Stomach smooth muscle (tissue), 2 donors: ENCODE measurements around the gene LIG3.
A peak's percentile ranks its signal among the peaks of the same experiment; 100 is the strongest.
"Not testable (repeated sequence)": the region's sequence is repeated elsewhere in the genome, so short reads cannot be mapped to it uniquely, and the experiment has no call there.

Experiments used
- H3K27ac ChIP-seq: one replicate; pipeline ENCODE4 v1.7.0; 2013; ENCODE audit warnings: mild to moderate bottlenecking, low read length, inconsistent platforms
- H3K27me3 ChIP-seq, 2 donors: one replicate each; pipeline ENCODE4 v1.7.0; 2013; ENCODE audit warnings: low read length in 2 of 2; ENCODE audit not compliant: insufficient read depth in 2 of 2, control insufficient read depth in 1 of 2
- H3K36me3 ChIP-seq, 2 donors: one replicate each; pipeline ENCODE4 v1.7.0; 2013; ENCODE audit warnings: low read length in 2 of 2; ENCODE audit not compliant: control insufficient read depth in 2 of 2, insufficient read depth in 2 of 2
- H3K4me1 ChIP-seq: one replicate; pipeline ENCODE4 v1.7.0; 2013; ENCODE audit warnings: low read length; ENCODE audit not compliant: control insufficient read depth, insufficient read depth
- H3K4me3 ChIP-seq, 2 donors: one replicate each; pipeline ENCODE4 v1.7.0; 2013; ENCODE audit warnings: low read length in 2 of 2
- H3K9ac ChIP-seq, 2 donors: one replicate each; pipeline ENCODE4 v1.7.0; 2013; ENCODE audit warnings: low read length in 2 of 2, mild to moderate bottlenecking in 1 of 2
- H3K9me3 ChIP-seq, 2 donors: one replicate each; pipeline ENCODE4 v1.7.0; 2013; ENCODE audit warnings: low read length in 2 of 2; ENCODE audit not compliant: control insufficient read depth in 2 of 2
- donor health status: healthy.
- donor health status: Pancreatic carcinoma.

The LIG3 gene

DNA sequence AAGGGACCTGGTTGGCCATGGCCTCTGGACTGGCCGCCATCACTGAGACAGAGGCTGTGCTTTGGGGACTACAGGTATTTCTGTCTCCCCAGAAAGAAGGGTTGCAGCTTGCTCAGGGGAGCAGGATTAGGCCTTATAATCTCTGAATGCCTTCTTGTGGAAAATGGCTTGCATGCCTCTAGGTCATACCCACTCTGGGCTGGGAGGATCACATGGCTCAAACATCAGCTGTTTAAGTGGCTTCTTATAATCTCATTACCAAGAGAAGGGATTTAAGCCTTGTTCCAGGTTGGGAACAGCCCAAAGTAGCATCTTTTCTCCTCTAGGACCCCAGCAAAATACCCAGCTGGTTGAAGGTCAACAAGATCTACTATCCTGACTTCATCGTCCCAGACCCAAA is 19.1 kb downstream of the LIG3 start:
- Histone ChIP-seq H3K9ac (no peak overlapping the region), H3K27ac (peak overlapping the region; percentile 98), H3K4me1 (peaks cover 60% of the 10 kb centered on the region), H3K36me3 (peaks cover 36 to 56% of the 10 kb centered on the region in 2 donors), H3K9me3 (no peaks in the 10 kb centered on the region), H3K27me3 (no peaks in the 10 kb centered on the region), H3K4me3 (no peak overlapping the region)

DNA sequence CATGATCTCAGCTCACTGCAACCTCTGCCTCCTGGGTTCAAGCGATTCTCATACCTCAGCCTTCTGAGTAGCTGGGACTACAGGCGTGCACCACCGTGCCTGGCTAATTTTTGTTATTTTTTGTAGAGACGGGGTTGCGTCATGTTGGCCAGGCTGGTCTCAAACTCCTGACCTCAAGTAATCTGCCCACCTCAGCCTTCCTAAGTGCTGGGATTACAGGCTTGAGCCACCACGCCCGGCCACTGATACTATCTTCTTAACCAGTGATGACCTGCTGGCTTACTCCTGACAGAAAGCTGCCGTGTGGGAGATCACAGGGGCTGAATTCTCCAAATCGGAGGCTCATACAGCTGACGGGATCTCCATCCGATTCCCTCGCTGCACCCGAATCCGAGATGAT is 20.7 kb downstream of the LIG3 start:
- H3K4me3 ChIP-seq, H3K9me3 ChIP-seq, H3K27me3 ChIP-seq, H3K9ac ChIP-seq: not testable (repeated sequence)
- Histone ChIP-seq H3K4me1 (peaks cover 60% of the 10 kb centered on the region), H3K36me3 (peaks cover 31 to 47% of the 10 kb centered on the region in 2 donors), H3K27ac (peak overlapping the region; percentile 78)

DNA sequence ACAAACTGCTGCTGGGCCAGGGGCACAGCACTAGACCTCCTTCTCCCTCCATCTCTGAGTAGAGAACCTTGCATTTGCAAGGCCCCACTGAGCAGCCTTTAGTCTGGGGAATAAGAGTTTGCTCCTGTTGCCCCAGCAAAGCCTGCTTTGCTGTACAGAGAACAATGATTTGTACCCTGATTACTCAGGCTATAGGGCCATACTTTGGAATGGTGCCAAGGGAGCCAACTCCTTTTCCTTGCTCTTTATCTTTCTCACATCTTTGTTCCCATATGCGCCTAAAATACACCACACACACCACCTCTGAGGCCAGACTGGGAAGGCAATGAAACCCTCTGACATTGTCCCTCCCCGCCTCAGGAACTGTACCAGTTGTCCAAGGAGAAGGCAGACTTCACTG is 21.2 kb downstream of the LIG3 start:
- no peaks in the 10 kb centered on the region for H3K27me3 ChIP-seq
- H3K4me1 ChIP-seq = peaks cover 55% of the 10 kb centered on the region
- peaks cover 26 to 41% of the 10 kb centered on the region in 2 donors for H3K36me3 ChIP-seq
- H3K4me3 ChIP-seq = no peak overlapping the region
- H3K27ac ChIP-seq = peak overlapping the region; percentile 78
- H3K9ac ChIP-seq = peak overlapping the region; percentile 4 to 36
- no peaks in the 10 kb centered on the region for H3K9me3 ChIP-seq

DNA sequence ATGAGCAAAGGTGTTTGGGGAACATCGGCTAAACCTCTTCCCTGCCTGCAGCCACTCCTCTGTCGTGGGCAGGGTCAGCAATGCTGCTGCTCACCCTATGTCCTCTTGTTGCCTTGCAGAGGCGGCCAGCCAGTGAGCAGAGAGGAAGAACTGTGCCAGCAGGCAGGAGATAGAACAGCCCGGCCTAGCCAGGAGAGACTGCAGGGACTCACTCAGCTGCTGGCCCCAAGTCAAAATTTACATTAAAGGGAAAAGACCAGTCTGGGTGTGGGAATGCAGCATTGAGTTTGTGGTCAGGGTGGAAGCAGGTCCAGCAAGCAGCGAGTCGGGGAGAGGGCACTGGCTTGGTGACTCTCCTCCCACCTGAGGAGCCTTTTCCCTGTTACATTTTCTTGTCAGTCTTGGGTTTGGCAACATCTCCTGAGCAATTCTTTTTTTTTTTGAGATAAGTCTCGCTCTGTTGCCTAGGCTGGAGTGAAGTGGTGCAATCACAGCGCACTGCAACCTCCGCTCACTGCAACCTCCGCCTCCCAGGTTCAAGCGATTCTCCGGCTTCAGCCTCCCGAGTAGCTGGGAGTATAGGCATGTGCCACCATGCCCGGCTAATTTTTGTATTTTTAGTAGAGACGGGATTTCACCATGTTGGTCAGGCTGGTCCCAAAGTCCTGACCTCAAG is 22.7 kb downstream of the LIG3 start:
- peaks cover 33 to 44% of the 10 kb centered on the region in 2 donors for H3K36me3 ChIP-seq
- peak overlapping the region; percentile 4 to 42 for H3K9ac ChIP-seq
- H3K4me1 ChIP-seq = peaks cover 41% of the 10 kb centered on the region
- H3K9me3 ChIP-seq = no peaks in the 10 kb centered on the region
- H3K4me3 ChIP-seq = peak overlapping the region in 1 of 2 donors; percentile 15
- H3K27ac ChIP-seq = peak overlapping the region; percentile 78
- no peaks in the 10 kb centered on the region for H3K27me3 ChIP-seq

DNA sequence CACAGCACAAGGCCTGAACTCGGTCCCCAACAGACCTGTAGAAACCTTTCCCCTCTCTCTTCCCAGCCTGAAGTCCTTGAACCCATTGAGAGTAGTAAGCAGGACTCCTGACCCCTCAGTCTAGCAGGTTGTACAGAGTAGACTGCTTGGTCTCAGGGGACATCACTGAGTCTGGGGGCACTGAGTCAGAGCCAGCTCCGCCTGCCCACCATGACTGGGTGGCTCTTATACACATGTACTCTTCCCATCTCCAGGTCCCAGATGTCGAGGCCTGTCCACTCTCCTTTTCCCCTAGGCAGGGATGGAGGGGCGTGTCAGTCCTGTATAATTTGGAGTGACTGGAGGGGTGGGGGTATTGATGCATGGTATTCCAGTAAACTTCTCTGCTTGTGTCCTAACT is 23.5 kb downstream of the LIG3 start:
- peak overlapping the region; percentile 78 for H3K27ac ChIP-seq
- H3K36me3 ChIP-seq = peaks cover 31 to 46% of the 10 kb centered on the region in 2 donors

DNA sequence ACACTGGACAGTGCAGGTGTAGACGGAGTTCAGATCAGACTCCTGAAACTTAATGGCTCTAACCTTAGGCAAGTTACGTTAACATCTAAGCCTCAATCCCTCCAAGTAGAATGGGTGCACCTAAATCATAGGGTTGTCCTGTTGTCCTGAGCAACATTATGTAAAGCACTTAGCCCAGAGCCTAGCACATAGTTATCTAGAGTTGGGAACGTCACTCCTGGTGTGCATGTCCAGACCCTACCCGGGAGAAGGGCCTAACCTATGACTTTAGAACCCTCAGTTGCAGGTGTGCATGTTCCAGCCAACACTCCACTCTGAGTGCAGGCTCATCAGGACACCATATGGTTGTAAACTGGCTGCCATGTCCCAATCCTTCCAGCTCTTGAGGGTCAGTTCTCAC is 26.0 kb downstream of the LIG3 start:
- no peaks in the 10 kb centered on the region for H3K9me3 ChIP-seq
- H3K4me3 ChIP-seq = no peak overlapping the region
- H3K9ac ChIP-seq = no peak overlapping the region
- no peak overlapping the region for H3K27ac ChIP-seq
- no peaks in the 10 kb centered on the region for H3K27me3 ChIP-seq
- peaks cover 32 to 43% of the 10 kb centered on the region in 2 donors for H3K36me3 ChIP-seq
- H3K4me1 ChIP-seq = peaks cover 21% of the 10 kb centered on the region

More for the DNA sequence above, 23.5 kb downstream of the LIG3 start:
- Histone ChIP-seq H3K9me3 (no peaks in the 10 kb centered on the region), H3K27me3 (no peaks in the 10 kb centered on the region), H3K4me3 (no peak overlapping the region), H3K4me1 (peaks cover 34% of the 10 kb centered on the region), H3K9ac (no peak overlapping the region)

DNA sequence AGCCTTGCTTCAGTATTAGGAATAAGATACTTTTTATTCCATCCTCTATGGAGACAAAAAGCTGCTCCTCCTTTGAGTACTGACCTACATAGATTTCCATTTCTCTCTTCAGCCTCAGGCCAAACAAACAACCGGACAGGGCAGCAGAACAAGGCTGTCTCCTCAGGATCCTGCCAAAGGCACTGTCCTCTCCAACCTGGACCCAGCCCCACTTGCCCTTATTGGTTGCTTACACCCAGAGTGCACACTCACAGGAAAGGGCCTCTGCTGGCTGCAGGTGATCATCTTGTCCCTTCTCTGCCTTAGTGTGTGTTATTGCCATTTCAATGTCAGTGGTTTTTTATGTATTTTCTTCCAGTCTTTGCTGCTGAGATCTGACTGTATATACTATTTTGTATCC is 26.6 kb downstream of the LIG3 start:
- Histone ChIP-seq H3K4me1 (peaks cover 15% of the 10 kb centered on the region), H3K27me3 (no peaks in the 10 kb centered on the region), H3K4me3 (no peak overlapping the region), H3K36me3 (peaks cover 34 to 43% of the 10 kb centered on the region in 2 donors), H3K27ac (no peak overlapping the region), H3K9me3 (no peaks in the 10 kb centered on the region), H3K9ac (no peak overlapping the region)

DNA sequence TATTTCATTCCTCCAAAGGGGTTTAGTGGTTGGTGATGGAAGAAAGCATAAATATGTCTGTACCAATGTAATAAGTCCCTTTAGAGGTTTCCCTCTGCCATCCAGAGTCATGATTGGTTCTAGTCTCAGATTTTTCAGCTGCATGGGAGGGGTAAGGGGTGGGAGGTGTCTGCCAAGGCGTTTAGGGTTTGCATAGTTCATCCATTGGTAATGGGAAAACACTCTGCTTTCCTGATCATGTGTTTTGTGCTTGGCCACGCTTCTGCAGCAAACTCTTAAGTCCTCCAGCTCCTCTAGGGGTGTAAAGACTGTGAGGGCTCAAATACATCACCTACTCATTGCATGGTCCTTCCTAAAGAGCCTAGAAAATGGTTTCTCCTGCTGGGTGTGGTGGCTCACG is 29.8 kb downstream of the LIG3 start:
- H3K27ac ChIP-seq = no peak overlapping the region
- no peak overlapping the region for H3K9ac ChIP-seq
- no peaks in the 10 kb centered on the region for H3K27me3 ChIP-seq
- no peaks in the 10 kb centered on the region for H3K4me1 ChIP-seq
- H3K36me3 ChIP-seq = peaks cover 39 to 41% of the 10 kb centered on the region in 2 donors
- H3K9me3 ChIP-seq = no peaks in the 10 kb centered on the region
- H3K4me3 ChIP-seq = no peak overlapping the region

DNA sequence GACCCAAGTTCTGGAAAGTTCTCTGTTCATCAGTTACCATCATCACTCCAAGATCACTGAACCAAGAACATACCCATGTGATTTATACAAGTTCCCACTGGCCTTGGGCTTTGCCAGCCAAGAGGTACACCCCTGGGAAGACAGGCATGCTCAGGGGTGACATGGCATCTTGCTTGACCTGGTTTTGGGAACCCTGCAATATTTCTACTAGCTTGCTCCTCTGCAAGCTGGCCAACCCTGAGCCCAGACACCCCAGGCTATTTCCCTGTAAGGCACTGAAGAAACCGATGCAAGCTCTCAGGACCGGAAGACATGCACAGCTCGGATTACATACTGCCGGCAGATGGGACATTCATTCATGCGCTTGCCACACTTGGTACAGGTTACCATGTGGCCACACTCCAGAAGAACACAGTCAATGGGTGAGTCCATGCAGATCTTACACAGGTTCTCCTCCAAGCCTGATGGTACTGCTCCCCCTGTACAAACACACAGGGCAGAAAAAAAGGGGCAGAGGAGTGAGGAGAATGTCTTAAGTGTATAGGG is 31.4 kb downstream of the LIG3 start:
- Histone ChIP-seq H3K36me3 (peaks cover 49 to 53% of the 10 kb centered on the region in 2 donors), H3K27ac (no peak overlapping the region), H3K9me3 (no peaks in the 10 kb centered on the region), H3K9ac (no peak overlapping the region), H3K4me3 (no peak overlapping the region), H3K27me3 (no peaks in the 10 kb centered on the region), H3K4me1 (no peaks in the 10 kb centered on the region)

DNA sequence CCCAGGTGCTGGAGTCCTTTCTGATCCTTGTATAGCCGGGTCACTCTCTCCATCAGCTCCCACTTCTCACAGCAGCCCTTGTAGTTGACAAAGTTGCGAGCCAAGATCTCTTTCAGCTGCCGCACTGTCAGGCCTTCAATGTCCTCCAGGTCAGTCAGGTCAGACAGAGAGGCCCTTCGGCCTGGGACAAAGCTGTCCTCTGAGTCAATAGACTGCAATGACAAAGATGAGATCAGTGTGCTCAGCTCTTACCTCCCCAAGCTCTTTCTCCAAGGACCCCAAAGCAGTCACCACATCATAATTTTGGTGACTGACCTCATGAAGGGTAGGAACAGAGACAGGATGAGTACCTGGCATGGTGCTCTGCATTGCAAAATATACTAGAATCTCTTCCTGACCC is 36.1 kb downstream of the LIG3 start:
- H3K27ac ChIP-seq = no peak overlapping the region

DNA sequence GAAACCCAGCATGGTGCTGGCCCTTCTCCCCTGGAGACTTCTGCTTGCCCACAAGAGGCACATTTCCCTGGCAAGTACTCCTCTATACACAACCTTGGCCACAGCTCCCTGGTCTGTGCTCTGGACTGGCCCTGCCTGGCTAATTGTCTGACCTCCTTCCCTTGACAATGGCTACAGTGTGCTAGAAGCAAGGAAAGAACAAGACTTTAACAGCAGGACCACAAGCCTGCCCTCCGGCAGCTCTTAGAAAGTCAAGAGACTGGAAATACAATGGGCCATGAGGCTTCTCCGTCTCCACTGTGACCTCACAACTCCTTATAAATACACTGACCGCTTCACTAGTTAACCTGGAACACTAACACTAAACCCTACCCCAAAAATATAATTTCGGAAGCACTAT is 36.7 kb downstream of the LIG3 start:
- no peak overlapping the region for H3K9ac ChIP-seq
- H3K36me3 ChIP-seq = peaks cover 24 to 37% of the 10 kb centered on the region in 2 donors
- H3K4me3 ChIP-seq = no peak overlapping the region
- H3K27ac ChIP-seq = no peak overlapping the region
- peaks cover 7% of the 10 kb centered on the region for H3K4me1 ChIP-seq
- no peaks in the 10 kb centered on the region for H3K27me3 ChIP-seq
- no peaks in the 10 kb centered on the region for H3K9me3 ChIP-seq

More for the DNA sequence above, 36.1 kb downstream of the LIG3 start:
- H3K27me3 ChIP-seq = no peaks in the 10 kb centered on the region
- no peak overlapping the region for H3K9ac ChIP-seq
- peaks cover 30 to 43% of the 10 kb centered on the region in 2 donors for H3K36me3 ChIP-seq
- no peaks in the 10 kb centered on the region for H3K9me3 ChIP-seq
- peaks cover 3% of the 10 kb centered on the region for H3K4me1 ChIP-seq
- no peak overlapping the region for H3K4me3 ChIP-seq
